Tibial artery (tissue), 4 donors: ENCODE measurements around the gene VMAC.

Source experiments
- DNase-seq, 2 donors: peaks; one replicate each; pipeline ENCODE4 v3.0.0-alpha.2; 2019
- H3K27ac ChIP-seq, 2 donors: fragments of 200-600 bp; sonication (generic) in 1 of 2; 1 replicate in 1 of 2; 2 replicates in 1 of 2; pipeline ENCODE4 v1.5.1; 2018 to 2019; ENCODE audit warnings: mild to moderate bottlenecking in 1 of 2
- H3K27me3 ChIP-seq, 2 donors: fragments of 200-600 bp; sonication (generic) in 1 of 2; one replicate each; pipeline versions ENCODE4 v1.5.1 to v1.6.0; 2016 to 2019
- H3K36me3 ChIP-seq, 3 donors: fragments of 200-600 bp; sonication (generic) in 2 of 3; one replicate each; pipeline ENCODE4 v1.5.1; 2016 to 2019; ENCODE audit warnings: mild to moderate bottlenecking in 2 of 3
- H3K4me1 ChIP-seq, 4 donors: fragments of 200-600 bp; sonication (generic) in 2 of 4; 1 replicate in 3 of 4; 2 replicates in 1 of 4; pipeline ENCODE4 v1.5.1; 2016 to 2019
- H3K4me3 ChIP-seq, 2 donors: fragments of 200-600 bp; sonication (generic) in 1 of 2; 1 replicate in 1 of 2; 2 replicates in 1 of 2; pipeline ENCODE4 v1.5.1; 2018 to 2019; ENCODE audit warnings: mild to moderate bottlenecking in 2 of 2
- H3K9me3 ChIP-seq, 3 donors: fragments of 200-600 bp; sonication (generic) in 1 of 3; one replicate each; pipeline ENCODE4 v1.5.1; 2016 to 2019
- CTCF ChIP-seq, 2 experiments: fragments of 200-600 bp in 1 of 2; fragments of 450-650 bp in 1 of 2; IDR thresholded peaks; one replicate each; pipeline ENCODE4 v1.5.1; 2017 to 2019; ENCODE audit warnings: antibody characterized with exemption in 2 of 2, mild to moderate bottlenecking in 1 of 2, moderate library complexity in 1 of 2
- intact Hi-C: fragments of 100-400 bp; cut with DNase I; formaldehyde crosslinking; loops from one replicate; pipeline ENCODE4 v1.15.0; 2023; ENCODE audit warnings: low total_unique reads

VMAC gene

GRCh38 chr19:5951338-5951861, 46.7 kb downstream of the VMAC start:
- Histone ChIP-seq H3K36me3 (peaks cover 0 to 10% (median 0%) of the 10 kb centered on the region in 3 donors), H3K4me1 (peaks cover 11 to 58% (median 46%) of the 10 kb centered on the region in 4 donors), H3K27me3 (no peaks in the 10 kb centered on the region), H3K4me3 (no peak overlapping the region), H3K9me3 (no peaks in the 10 kb centered on the region), H3K27ac (peak overlapping the region in 1 of 2 donors; percentile 4)
- no peak for DNase-seq
- intact Hi-C loops: no loop called here
- TF ChIP-seq CTCF (IDR thresholded peaks at IDR 0.05): no peak

- Histone ChIP-seq H3K27ac (peak overlapping the region in 1 of 2 donors; percentile 75), H3K27me3 (no peaks in the 10 kb centered on the region), H3K4me3 (no peak overlapping the region), H3K9me3 (no peaks in the 10 kb centered on the region), H3K4me1 (peaks cover 11 to 58% (median 43%) of the 10 kb centered on the region in 4 donors), H3K36me3 (peaks cover 0 to 10% (median 0%) of the 10 kb centered on the region in 3 donors)
- DNase-seq: no peak
- no peak for TF ChIP-seq CTCF (IDR thresholded peaks at IDR 0.05)
- intact Hi-C loops: no loop called here
Observed at GRCh38 chr19:5952193-5953029, 47.7 kb downstream of the VMAC start.

GRCh38 chr19:5953030-5953589, 48.4 kb downstream of the VMAC start:
- no peaks in the 10 kb centered on the region for H3K9me3 ChIP-seq
- H3K36me3 ChIP-seq: peaks cover 0 to 10% (median 0%) of the 10 kb centered on the region in 3 donors
- H3K27me3 ChIP-seq: no peaks in the 10 kb centered on the region
- peaks cover 11 to 58% (median 43%) of the 10 kb centered on the region in 4 donors for H3K4me1 ChIP-seq
- intact Hi-C loops: no loop called here
- H3K27ac ChIP-seq: peak overlapping the region; percentile 67 to 75
- no peak for TF ChIP-seq CTCF (IDR thresholded peaks at IDR 0.05)
- no peak overlapping the region for H3K4me3 ChIP-seq
- no peak for DNase-seq

- no peak for DNase-seq
- H3K4me1 ChIP-seq: peaks cover 11 to 58% (median 46%) of the 10 kb centered on the region in 4 donors
- H3K9me3 ChIP-seq: no peaks in the 10 kb centered on the region
- intact Hi-C loops: no loop called here
- H3K4me3 ChIP-seq: no peak overlapping the region
- no peak for TF ChIP-seq CTCF (IDR thresholded peaks at IDR 0.05)
- peak overlapping the region; percentile 67 to 75 for H3K27ac ChIP-seq
- H3K36me3 ChIP-seq: peaks cover 0 to 10% (median 0%) of the 10 kb centered on the region in 3 donors
- no peaks in the 10 kb centered on the region for H3K27me3 ChIP-seq
Observed at GRCh38 chr19:5953680-5954213, 49.1 kb downstream of the VMAC start.

- peaks cover 11 to 59% (median 48%) of the 10 kb centered on the region in 4 donors for H3K4me1 ChIP-seq
Observed at GRCh38 chr19:5954293-5954692, 49.6 kb downstream of the VMAC start.

More at GRCh38 chr19:5954293-5954692, 49.6 kb downstream of the VMAC start:
- Histone ChIP-seq H3K27me3 (no peaks in the 10 kb centered on the region), H3K36me3 (peaks cover 0 to 6% (median 0%) of the 10 kb centered on the region in 3 donors), H3K27ac (peak overlapping the region; percentile 67 to 75), H3K9me3 (no peaks in the 10 kb centered on the region), H3K4me3 (peak overlapping the region; percentile 10 to 32)
- intact Hi-C loops: no loop called here
- TF ChIP-seq CTCF (IDR thresholded peaks at IDR 0.05): no peak
- no peak for DNase-seq
